HG03575 (cell line): Measurements from ENCODE around the gene KRTAP10-8.
"Not testable (repeated sequence)": the region's sequence is repeated elsewhere in the genome, so short reads cannot be mapped to it uniquely, and the experiment has no call there.

Source experiments
- ATAC-seq: cut with Tn5 transposase; IDR thresholded peaks from one replicate; pipeline ENCODE4 v1.9.1; 2021; ENCODE audit not compliant: unreplicated experiment, insufficient number of reproducible peaks, low FRiP score; ENCODE audit errors: extremely low read depth

The KRTAP10-8 gene

GRCh38 chr21:44612029-44612486 lies at the start of gene KRTAP10-8:
KRTAP10-8 (plus strand) TSS chr21:44612079; CDS start chr21:44612101, 22 bp downstream.
- ATAC-seq, result no peak

- ATAC-seq, result no peak
Observed at GRCh38 chr21:44564099-44564498, 47.8 kb upstream of the KRTAP10-8 start.

- no peak for ATAC-seq
Observed at GRCh38 chr21:44564886-44565598, 46.8 kb upstream of the KRTAP10-8 start.

- no peak for ATAC-seq
Observed at GRCh38 chr21:44566403-44566802, 45.5 kb upstream of the KRTAP10-8 start.

- ATAC-seq, result no peak
Observed at GRCh38 chr21:44567481-44568171, 44.3 kb upstream of the KRTAP10-8 start.

GRCh38 chr21:44568261-44568660 lies 43.6 kb upstream of the KRTAP10-8 start:
- ATAC-seq, result no peak

GRCh38 chr21:44568667-44569556 lies 43.0 kb upstream of the KRTAP10-8 start:
- no peak for ATAC-seq

GRCh38 chr21:44569861-44570517 lies 41.9 kb upstream of the KRTAP10-8 start:
- ATAC-seq, result no peak

- ATAC-seq, result no peak
Observed at GRCh38 chr21:44571296-44571695, 40.6 kb upstream of the KRTAP10-8 start.

GRCh38 chr21:44571844-44572782 lies 39.8 kb upstream of the KRTAP10-8 start:
- ATAC-seq, result no peak

- no peak for ATAC-seq
Observed at GRCh38 chr21:44572959-44573583, 38.8 kb upstream of the KRTAP10-8 start.

GRCh38 chr21:44573630-44574456 lies 38.0 kb upstream of the KRTAP10-8 start, which contains the start of gene KRTAP10-4:
KRTAP10-4 (plus strand) TSS chr21:44573729; CDS start chr21:44573759, 30 bp downstream.
- ATAC-seq, result not testable (repeated sequence)

GRCh38 chr21:44574457-44575306 lies 37.2 kb upstream of the KRTAP10-8 start:
- ATAC-seq, result no peak

GRCh38 chr21:44575307-44576024 lies 36.4 kb upstream of the KRTAP10-8 start:
- no peak for ATAC-seq

GRCh38 chr21:44576025-44576420 lies 35.9 kb upstream of the KRTAP10-8 start:
- no peak for ATAC-seq
